22Rv1 (cell line): Measurements from ENCODE around the gene SHQ1.

Experiments used
- CTCF ChIP-seq: fragments of 450-650 bp; IDR thresholded peaks from 2 replicates; pipeline ENCODE4 v1.5.1; 2017; ENCODE audit warnings: mild to moderate bottlenecking
- ZFX ChIP-seq: fragments of 450-650 bp; IDR thresholded peaks from 2 replicates; pipeline ENCODE4 v1.6.1; 2017; ENCODE audit warnings: antibody characterized with exemption, borderline replicate concordance

- no peak for TF ChIP-seq CTCF
- no peak for TF ChIP-seq ZFX
These were observed 27.8 kb downstream of the SHQ1 start for GRCh38 chr3:72820415-72820814.
